CD8-positive, alpha-beta memory T cell (primary cell): ENCODE measurements around the gene SFXN3. TPM values are rescaled to one million over a fixed set of nuclear protein-coding genes. Genes with fewer than 3 reads are reported as not detected.
"Not testable (repeated sequence)": the region's sequence is repeated elsewhere in the genome, so short reads cannot be mapped to it uniquely, and the experiment has no call there.

Source experiments
- CTCF ChIA-PET: fragments of 350-600 bp; sonication (Branson Sonifier 250); formaldehyde crosslinking; loops from one replicate; lab custom pipeline; 2021; ENCODE audit warnings: antibody characterized with exemption; lab: Charles Lee
- POLR2A ChIA-PET: fragments of 350-600 bp; sonication (Branson Sonifier 250); formaldehyde crosslinking; loops from one replicate; lab custom pipeline; 2021; ENCODE audit warnings: antibody characterized with exemption; lab: Charles Lee
- DNase-seq, 5 donors: peaks; one replicate each; pipeline versions ENCODE4 v3.0.0 to v3.0.0-alpha.2; 2020 to 2022; ENCODE audit warnings: mixed read lengths in 1 of 5
- H3K27ac ChIP-seq: one replicate; pipeline ENCODE4 v1.7.0; 2013; ENCODE audit warnings: low read depth, mild to moderate bottlenecking, low read length, moderate library complexity
- H3K27me3 ChIP-seq: 2 replicates; pipeline ENCODE4 v1.7.0; 2013; ENCODE audit warnings: low read length, mild to moderate bottlenecking; ENCODE audit not compliant: insufficient read depth, poor library complexity, severe bottlenecking
- H3K36me3 ChIP-seq: 2 replicates; pipeline ENCODE4 v1.7.0; 2013; ENCODE audit warnings: mild to moderate bottlenecking, low read length, moderate library complexity; ENCODE audit not compliant: insufficient read depth
- H3K4me1 ChIP-seq: 2 replicates; pipeline ENCODE4 v1.7.0; 2013; ENCODE audit warnings: mild to moderate bottlenecking, low read length, moderate library complexity; ENCODE audit not compliant: insufficient read depth
- H3K4me3 ChIP-seq: 2 replicates; pipeline ENCODE4 v1.7.0; 2013; ENCODE audit warnings: mild to moderate bottlenecking, low read length
- H3K9me3 ChIP-seq: 2 replicates; pipeline ENCODE4 v1.7.0; 2013; ENCODE audit warnings: mild to moderate bottlenecking, low read length
- H3K27ac Mint-ChIP-seq, 8 donors: one replicate each; pipeline ENCODE4 v1.8.0; 2020 to 2021; ENCODE audit warnings: mixed read lengths in 8 of 8, mild to moderate bottlenecking in 6 of 8, inconsistent platforms in 3 of 8, moderate library complexity in 3 of 8
- H3K27me3 Mint-ChIP-seq, 2 donors: one replicate each; pipeline ENCODE4 v1.8.0; 2020 to 2021; ENCODE audit warnings: mixed read lengths in 2 of 2, mild to moderate bottlenecking in 1 of 2, moderate library complexity in 1 of 2
- H3K36me3 Mint-ChIP-seq, 3 donors: one replicate each; pipeline ENCODE4 v1.8.0; 2020 to 2021; ENCODE audit warnings: mixed read lengths in 3 of 3, inconsistent platforms in 1 of 3, mild to moderate bottlenecking in 1 of 3
- H3K4me1 Mint-ChIP-seq, 3 donors: one replicate each; pipeline ENCODE4 v1.8.0; 2020 to 2021; ENCODE audit warnings: mixed read lengths in 3 of 3, inconsistent platforms in 1 of 3, mild to moderate bottlenecking in 1 of 3
- H3K4me3 Mint-ChIP-seq, 7 donors: one replicate each; pipeline ENCODE4 v1.8.0; 2020 to 2021; ENCODE audit warnings: mixed read lengths in 7 of 7, mild to moderate bottlenecking in 6 of 7, moderate library complexity in 4 of 7, inconsistent platforms in 2 of 7
- H3K9me3 Mint-ChIP-seq, 5 donors: one replicate each; pipeline ENCODE4 v1.8.0; 2020 to 2022; ENCODE audit warnings: mixed read lengths in 5 of 5, mild to moderate bottlenecking in 3 of 5, moderate library complexity in 2 of 5, inconsistent platforms in 1 of 5
- polyA plus RNA-seq: library from polyadenylated mRNA; unstranded; fragments of 300-500 nt; fragmentation: Illumina TruSeq; gene quantifications from one replicate; pipeline ENCODE4 v1.2.3, GENCODE V29; 2021
- total RNA-seq, 2 experiments: library from RNA; stranded (reverse); gene quantifications; one replicate each; pipeline ENCODE4 v1.2.3, GENCODE V29; 2021

Gene SFXN3
- total and polyA plus RNA-seq, 3 experiments from 2014 or later, result 17.6 to 26.5 (median 25.2) TPM

- H3K4me3 Mint-ChIP-seq, result peak overlapping the region in 2 of 7 donors; percentile 56 to 93
- CTCF ChIA-PET, result interaction anchor here (1.3 to 11.3 kb wide), 5 partner anchors 7 to 37 kb away, joined by 5 to 258 read pairs (median 8); partner anchors contain the start of gene KAZALD1
- H3K27ac ChIP-seq, DNase-seq, H3K27me3 ChIP-seq, H3K9me3 Mint-ChIP-seq, POLR2A ChIA-PET, H3K4me3 ChIP-seq, H3K9me3 ChIP-seq, H3K27me3 Mint-ChIP-seq: not testable (repeated sequence)
- peaks cover 17% of the 10 kb centered on the region for H3K36me3 ChIP-seq
- peak overlapping the region in 2 of 8 donors; percentile 38 to 76 for H3K27ac Mint-ChIP-seq
- peaks cover 0 to 66% (median 10%) of the 10 kb centered on the region in 3 donors for H3K36me3 Mint-ChIP-seq
- peaks cover 15% of the 10 kb centered on the region for H3K4me1 ChIP-seq
- H3K4me1 Mint-ChIP-seq, result peaks cover 18 to 25% (median 22%) of the 10 kb centered on the region in 3 donors
Measured at GRCh38 chr10:101034404-101034803, 3.4 kb downstream of the SFXN3 start.

GRCh38 chr10:101035314-101035713, 4.3 kb downstream of the SFXN3 start:
- no peaks in the 10 kb centered on the region for H3K27me3 ChIP-seq
- peaks cover 19 to 24% (median 22%) of the 10 kb centered on the region in 3 donors for H3K4me1 Mint-ChIP-seq
- no peaks in the 10 kb centered on the region for H3K9me3 Mint-ChIP-seq
- no peak overlapping the region for H3K27ac Mint-ChIP-seq
- ChIA-PET CTCF (interaction anchor here (1.3 to 11.3 kb wide), 3 partner anchors 15 to 38 kb away, joined by 5 to 258 read pairs (median 8); partner anchors contain the start of gene KAZALD1), POLR2A (no interaction called here)
- peak overlapping the region in 1 of 7 donors; percentile 28 for H3K4me3 Mint-ChIP-seq
- H3K4me1 ChIP-seq, result peaks cover 14% of the 10 kb centered on the region
- peaks cover 17% of the 10 kb centered on the region for H3K36me3 ChIP-seq
- no peak overlapping the region for H3K4me3 ChIP-seq
- DNase-seq, result no peak
- peaks cover 0 to 2% of the 10 kb centered on the region in 2 donors for H3K27me3 Mint-ChIP-seq
- H3K36me3 Mint-ChIP-seq, result peaks cover 0 to 71% (median 10%) of the 10 kb centered on the region in 3 donors
- no peaks in the 10 kb centered on the region for H3K9me3 ChIP-seq
- H3K27ac ChIP-seq, result no peak overlapping the region

- Mint-ChIP-seq H3K36me3 (peaks cover 0 to 71% (median 10%) of the 10 kb centered on the region in 3 donors), H3K4me1 (peaks cover 16 to 24% (median 21%) of the 10 kb centered on the region in 3 donors), H3K27me3 (peaks cover 0 to 2% of the 10 kb centered on the region in 2 donors), H3K4me3 (peak overlapping the region in 1 of 7 donors; percentile 28), H3K9me3 (no peaks in the 10 kb centered on the region), H3K27ac (peak overlapping the region in 1 of 8 donors; percentile 50)
- H3K36me3 ChIP-seq, result peaks cover 17% of the 10 kb centered on the region
- no peak overlapping the region for H3K4me3 ChIP-seq
- no peaks in the 10 kb centered on the region for H3K27me3 ChIP-seq
- ChIA-PET CTCF (interaction anchor here (1.2 to 11.3 kb wide), 6 partner anchors 14 to 106 kb away, joined by 3 to 258 read pairs (median 6); partner anchors contain the start of genes KAZALD1 and LZTS2), POLR2A (no interaction called here)
- no peaks in the 10 kb centered on the region for H3K9me3 ChIP-seq
- H3K27ac ChIP-seq, result no peak overlapping the region
- peaks cover 11% of the 10 kb centered on the region for H3K4me1 ChIP-seq
- DNase-seq, result no peak
Measured at GRCh38 chr10:101035916-101036702, 5.1 kb downstream of the SFXN3 start.

- ChIA-PET CTCF (interaction anchor here (1.2 to 11.3 kb wide), 6 partner anchors 13 to 105 kb away, joined by 3 to 258 read pairs (median 6); partner anchors contain the start of genes KAZALD1 and LZTS2), POLR2A (no interaction called here)
- H3K4me3 ChIP-seq, result no peak overlapping the region
- peaks cover 0 to under 1% of the 10 kb centered on the region in 2 donors for H3K27me3 Mint-ChIP-seq
- peaks cover 17% of the 10 kb centered on the region for H3K36me3 ChIP-seq
- peaks cover 17 to 27% (median 23%) of the 10 kb centered on the region in 3 donors for H3K4me1 Mint-ChIP-seq
- DNase-seq, result no peak
- H3K27ac Mint-ChIP-seq, result peak overlapping the region in 1 of 8 donors; percentile 50
- H3K27me3 ChIP-seq, result no peaks in the 10 kb centered on the region
- H3K9me3 ChIP-seq, result no peaks in the 10 kb centered on the region
- no peaks in the 10 kb centered on the region for H3K9me3 Mint-ChIP-seq
- H3K27ac ChIP-seq, result no peak overlapping the region
- H3K4me1 ChIP-seq, result peaks cover 16% of the 10 kb centered on the region
- peak overlapping the region in 1 of 7 donors; percentile 35 for H3K4me3 Mint-ChIP-seq
- peaks cover 0 to 65% (median 11%) of the 10 kb centered on the region in 3 donors for H3K36me3 Mint-ChIP-seq
Measured at GRCh38 chr10:101036726-101037125, 5.7 kb downstream of the SFXN3 start.

GRCh38 chr10:101038484-101038883, 7.5 kb downstream of the SFXN3 start:
- peaks cover 15% of the 10 kb centered on the region for H3K4me1 ChIP-seq
- Mint-ChIP-seq H3K27ac (peak overlapping the region in 5 of 8 donors; percentile 10 to 56 (median 28)), H3K36me3 (peaks cover 0 to 61% (median 11%) of the 10 kb centered on the region in 3 donors), H3K4me3 (peak overlapping the region in 1 of 7 donors; percentile 75), H3K4me1 (peaks cover 21 to 31% (median 24%) of the 10 kb centered on the region in 3 donors), H3K9me3 (no peaks in the 10 kb centered on the region), H3K27me3 (no peaks in the 10 kb centered on the region)
- no peak for DNase-seq
- ChIA-PET CTCF (interaction anchor here (4.9 to 11.3 kb wide), 2 partner anchors 13 to 24 kb away, joined by 46 to 258 read pairs; partner anchors contain the start of gene KAZALD1), POLR2A (no interaction called here)
- peaks cover 17% of the 10 kb centered on the region for H3K36me3 ChIP-seq
- no peaks in the 10 kb centered on the region for H3K27me3 ChIP-seq
- no peak overlapping the region for H3K27ac ChIP-seq
- no peaks in the 10 kb centered on the region for H3K9me3 ChIP-seq
- no peak overlapping the region for H3K4me3 ChIP-seq

- ChIA-PET CTCF (interaction anchor here (1.0 to 11.3 kb wide), 6 partner anchors 9 to 56 kb away, joined by 3 to 258 read pairs (median 26); partner anchors contain the start of genes KAZALD1, PDZD7 and SFXN3), POLR2A (no interaction called here)
- Histone ChIP-seq H3K27ac (no peak overlapping the region), H3K4me1 (peaks cover 17% of the 10 kb centered on the region), H3K4me3 (no peak overlapping the region), H3K36me3 (peaks cover 17% of the 10 kb centered on the region), H3K27me3 (no peaks in the 10 kb centered on the region), H3K9me3 (no peaks in the 10 kb centered on the region)
- H3K36me3 Mint-ChIP-seq, result peaks cover 0 to 50% (median 11%) of the 10 kb centered on the region in 3 donors
- H3K4me3 Mint-ChIP-seq, result peak overlapping the region in 1 of 7 donors; percentile 11
- no peak for DNase-seq
- H3K9me3 Mint-ChIP-seq, result no peaks in the 10 kb centered on the region
- peak overlapping the region in 3 of 8 donors; percentile 71 to 78 (median 73) for H3K27ac Mint-ChIP-seq
- peaks cover 0 to 2% of the 10 kb centered on the region in 2 donors for H3K27me3 Mint-ChIP-seq
- H3K4me1 Mint-ChIP-seq, result peaks cover 20 to 27% (median 21%) of the 10 kb centered on the region in 3 donors
Measured at GRCh38 chr10:101040061-101040460, 9.0 kb downstream of the SFXN3 start.

GRCh38 chr10:101040851-101041250, 9.8 kb downstream of the SFXN3 start:
- no peaks in the 10 kb centered on the region for H3K9me3 Mint-ChIP-seq
- no peaks in the 10 kb centered on the region for H3K9me3 ChIP-seq
- H3K36me3 ChIP-seq, result peaks cover 17% of the 10 kb centered on the region
- peaks cover 0 to 2% of the 10 kb centered on the region in 2 donors for H3K27me3 Mint-ChIP-seq
- ChIA-PET CTCF (interaction anchor here (1.7 to 11.3 kb wide), 6 partner anchors 10 to 101 kb away, joined by 6 to 258 read pairs (median 32); partner anchors contain the start of genes KAZALD1, PDZD7 and SFXN3), POLR2A (interaction anchor here (1.0 kb wide), 3 partner anchors 9 to 19 kb away, joined by 3 to 4 read pairs (median 4); partner anchors contain the start of genes PDZD7 and SFXN3)
- H3K36me3 Mint-ChIP-seq, result peaks cover 0 to 44% (median 9%) of the 10 kb centered on the region in 3 donors
- H3K27ac Mint-ChIP-seq, result peak overlapping the region in 6 of 8 donors; percentile 12 to 87 (median 64)
- no peak for DNase-seq
- H3K27me3 ChIP-seq, result no peaks in the 10 kb centered on the region
- peaks cover 17% of the 10 kb centered on the region for H3K4me1 ChIP-seq
- no peak overlapping the region for H3K4me3 ChIP-seq
- H3K4me3 Mint-ChIP-seq, result peak overlapping the region in 1 of 7 donors; percentile 17
- no peak overlapping the region for H3K27ac ChIP-seq
- H3K4me1 Mint-ChIP-seq, result peaks cover 20 to 27% (median 21%) of the 10 kb centered on the region in 3 donors
